Right lobe of liver (tissue), 4 donors: ENCODE measurements around the gene VRK1.

Experiments used
- POLR2A ChIP-seq: fragments of 450-650 bp; IDR thresholded peaks from one replicate; pipeline ENCODE4 v1.6.1; 2017; ENCODE audit warnings: antibody characterized with exemption, mild to moderate bottlenecking
- TF ChIP-seq, protein P1 (sequence below), 4 donors: fragments of 200-600 bp in 3 of 4; fragments of 450-650 bp in 1 of 4; IDR thresholded peaks; one replicate each; pipeline versions ENCODE4 v1.5.1 to v1.8.0; 2016 to 2022; ENCODE audit warnings: antibody characterized with exemption in 4 of 4, mild to moderate bottlenecking in 2 of 4
- donor health status: DM: no; HTN: no; CAD: no.
- donor health status: DM: no; HTN: no; CAD: no.
- donor health status: DM: no; HTN: yes; CAD: no.

DNA sequence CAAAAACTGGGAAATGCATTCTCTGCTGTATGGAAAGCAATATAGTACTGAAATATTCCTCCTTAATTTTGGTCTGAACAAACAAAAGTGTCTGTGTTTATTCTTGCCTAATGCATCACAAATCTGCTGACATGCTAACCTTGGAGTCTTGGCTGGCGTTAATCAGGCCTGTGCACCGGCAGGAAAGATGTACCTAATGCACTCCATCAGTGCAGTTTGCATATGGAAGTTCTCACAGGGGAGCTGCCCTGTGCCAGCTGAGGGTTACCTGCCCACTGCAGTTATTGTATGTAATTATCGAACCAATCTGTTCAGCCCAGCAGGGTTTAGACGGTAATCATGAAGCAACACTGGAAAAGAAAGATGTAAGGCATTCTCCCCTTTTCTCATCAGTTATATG lies 76.9 kb downstream of the VRK1 start:
- TF ChIP-seq, protein P1, sequence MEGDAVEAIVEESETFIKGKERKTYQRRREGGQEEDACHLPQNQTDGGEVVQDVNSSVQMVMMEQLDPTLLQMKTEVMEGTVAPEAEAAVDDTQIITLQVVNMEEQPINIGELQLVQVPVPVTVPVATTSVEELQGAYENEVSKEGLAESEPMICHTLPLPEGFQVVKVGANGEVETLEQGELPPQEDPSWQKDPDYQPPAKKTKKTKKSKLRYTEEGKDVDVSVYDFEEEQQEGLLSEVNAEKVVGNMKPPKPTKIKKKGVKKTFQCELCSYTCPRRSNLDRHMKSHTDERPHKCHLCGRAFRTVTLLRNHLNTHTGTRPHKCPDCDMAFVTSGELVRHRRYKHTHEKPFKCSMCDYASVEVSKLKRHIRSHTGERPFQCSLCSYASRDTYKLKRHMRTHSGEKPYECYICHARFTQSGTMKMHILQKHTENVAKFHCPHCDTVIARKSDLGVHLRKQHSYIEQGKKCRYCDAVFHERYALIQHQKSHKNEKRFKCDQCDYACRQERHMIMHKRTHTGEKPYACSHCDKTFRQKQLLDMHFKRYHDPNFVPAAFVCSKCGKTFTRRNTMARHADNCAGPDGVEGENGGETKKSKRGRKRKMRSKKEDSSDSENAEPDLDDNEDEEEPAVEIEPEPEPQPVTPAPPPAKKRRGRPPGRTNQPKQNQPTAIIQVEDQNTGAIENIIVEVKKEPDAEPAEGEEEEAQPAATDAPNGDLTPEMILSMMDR (IDR thresholded peaks at IDR 0.05), result no peak
- TF ChIP-seq POLR2A, result no peak
